SK-N-SH (cell line): ENCODE data around the gene JCHAIN. TPM values are rescaled to one million over a fixed set of nuclear protein-coding genes. Genes with fewer than 3 reads are reported as not detected.

ENCODE experiments used
- CTCF ChIA-PET: fragments of 300-600, 350-600 bp; formaldehyde crosslinking; extraction: SDS; loops from one replicate; lab custom pipeline; 2021; lab: Yijun Ruan, JAX
- POLR2A ChIA-PET: fragments of 350-600 bp; sonication (Branson Sonifier 250); formaldehyde crosslinking; extraction: SDS; loops from one replicate; lab custom pipeline; 2020; ENCODE audit warnings: antibody characterized with exemption, inconsistent platforms; lab: Yijun Ruan, JAX
- DNase-seq: peaks from one replicate; pipeline ENCODE4 v3.0.0; 2012
- H2AFZ ChIP-seq: fragments of 200-600 bp; sonication (generic); 2 replicates; pipeline ENCODE4 v1.8.1; 2016; ENCODE audit warnings: antibody characterized with exemption, mild to moderate bottlenecking, low read depth
- H3F3A ChIP-seq: fragments of 200-600 bp; sonication (generic); replicated peaks from 2 replicates; pipeline ENCODE3; 2016; ENCODE audit warnings: antibody characterized with exemption, mild to moderate bottlenecking; ENCODE audit not compliant: insufficient read depth
- H3K27ac ChIP-seq, 2 experiments: fragments of 200-500 bp in 1 of 2; fragments of 200-600 bp in 1 of 2; sonication (Bioruptor generic) in 1 of 2; sonication (generic), shearing (Covaris generic) in 1 of 2; 2 replicates each; pipeline versions ENCODE4 v1.5.1 to v1.6.1; 2014 to 2016; ENCODE audit warnings: low read depth in 2 of 2, inconsistent platforms in 1 of 2, low read length in 1 of 2, mild to moderate bottlenecking in 1 of 2, mixed read lengths in 1 of 2
- H3K27me3 ChIP-seq: fragments of 200-600 bp; sonication (generic), shearing (Covaris generic); 2 replicates; pipeline ENCODE4 v1.6.1; 2016; ENCODE audit warnings: mixed run types; ENCODE audit not compliant: insufficient read depth
- H3K36me3 ChIP-seq, 2 experiments: fragments of 200-500 bp in 1 of 2; fragments of 200-600 bp in 1 of 2; sonication (Bioruptor generic) in 1 of 2; sonication (generic) in 1 of 2; replicated peaks in 1 of 2; 2 replicates each; pipeline versions ENCODE3 to v1.5.1; 2014 to 2016; ENCODE audit warnings: low read length in 1 of 2, mild to moderate bottlenecking in 1 of 2; ENCODE audit not compliant: insufficient read depth in 2 of 2, control insufficient read depth in 1 of 2
- H3K4me1 ChIP-seq, 2 experiments: fragments of 200-500 bp in 1 of 2; fragments of 200-600 bp in 1 of 2; sonication (Bioruptor generic) in 1 of 2; sonication (generic), shearing (Covaris generic) in 1 of 2; 2 replicates each; pipeline versions ENCODE4 v1.5.1 to v1.6.1; 2014 to 2016; ENCODE audit warnings: low read depth in 1 of 2, low read length in 1 of 2, mixed run types in 1 of 2; ENCODE audit not compliant: insufficient read depth in 2 of 2, control insufficient read depth in 1 of 2
- H3K4me2 ChIP-seq: fragments of 200-600 bp; sonication (generic), shearing (Covaris generic); 2 replicates; pipeline ENCODE4 v1.6.1; 2017; ENCODE audit warnings: mixed run types
- H3K4me3 ChIP-seq, 2 experiments: fragments of 200-500 bp in 1 of 2; fragments of 200-600 bp in 1 of 2; sonication (Bioruptor generic) in 1 of 2; sonication (generic), shearing (Covaris generic) in 1 of 2; 2 replicates each; pipeline versions ENCODE4 v1.5.1 to v1.8.1; 2014 to 2016; ENCODE audit warnings: low read depth in 2 of 2, inconsistent platforms in 1 of 2, low read length in 1 of 2, mild to moderate bottlenecking in 1 of 2, mixed read lengths in 1 of 2, moderate library complexity in 1 of 2
- H3K79me2 ChIP-seq: fragments of 200-600 bp; sonication (generic); 2 replicates; pipeline ENCODE4 v1.8.1; 2017; ENCODE audit warnings: mild to moderate bottlenecking; ENCODE audit not compliant: insufficient read depth
- H3K9ac ChIP-seq: fragments of 200-600 bp; sonication (generic); 2 replicates; pipeline ENCODE4 v1.6.1; 2017; ENCODE audit warnings: mixed run types
- H3K9me2 ChIP-seq: fragments of 200-600 bp; sonication (generic); 2 replicates; pipeline ENCODE4 v1.6.1; 2017; ENCODE audit warnings: mixed run types
- H3K9me3 ChIP-seq: fragments of 200-600 bp; sonication (generic); 2 replicates; pipeline ENCODE4 v1.6.1; 2017; ENCODE audit warnings: mixed run types, mild to moderate bottlenecking, moderate library complexity
- H4K20me1 ChIP-seq: fragments of 200-600 bp; sonication (generic); 2 replicates; pipeline ENCODE4 v1.6.1; 2017; ENCODE audit warnings: mild to moderate bottlenecking, mixed run types; ENCODE audit not compliant: insufficient read depth
- CTCF ChIP-seq: fragments of 200-600 bp; sonication (generic); IDR thresholded peaks from 2 replicates; pipeline ENCODE4 v1.6.1; 2017; ENCODE audit warnings: antibody characterized with exemption, mild to moderate bottlenecking, moderate library complexity
- FOXJ3 ChIP-seq: sonication (generic); formaldehyde crosslinking; IDR thresholded peaks from 2 replicates; pipeline ENCODE4 v1.5.1; 2020; ENCODE audit warnings: mild to moderate bottlenecking, missing genetic modification reagents
- FOXM1 ChIP-seq: IDR thresholded peaks from 2 replicates; pipeline ENCODE4 v1.4.0; 2012; ENCODE audit warnings: low read depth, mild to moderate bottlenecking
- MXI1 ChIP-seq: IDR thresholded peaks from 2 replicates; pipeline ENCODE4 v1.6.1; 2012; ENCODE audit warnings: mild to moderate bottlenecking, low read depth, low read length, improper control_type of control experiment
- NFIC ChIP-seq: IDR thresholded peaks from 2 replicates; pipeline ENCODE4 v1.4.0; 2012; ENCODE audit warnings: borderline replicate concordance
- NRF1 ChIP-seq: IDR thresholded peaks from 2 replicates; pipeline ENCODE4 v1.6.1; 2012; ENCODE audit warnings: low read depth, mild to moderate bottlenecking, low read length
- PBX3 ChIP-seq: IDR thresholded peaks from 2 replicates; pipeline ENCODE4; 2012
- RAD21 ChIP-seq: IDR thresholded peaks from 2 replicates; pipeline ENCODE4 v1.6.1; 2012; ENCODE audit warnings: mild to moderate bottlenecking, low read length
- RXRA ChIP-seq: IDR thresholded peaks from 2 replicates; pipeline ENCODE4 v1.4.0; 2012; ENCODE audit warnings: low read depth, mild to moderate bottlenecking, borderline replicate concordance
- SIN3A ChIP-seq: IDR thresholded peaks from 2 replicates; pipeline ENCODE4 v1.6.1; 2012; ENCODE audit warnings: low read depth, mild to moderate bottlenecking, low read length, moderate library complexity, borderline replicate concordance
- TAF1 ChIP-seq: IDR thresholded peaks from 2 replicates; pipeline ENCODE4 v1.6.1; 2012; ENCODE audit warnings: low read depth, mild to moderate bottlenecking, low read length, moderate library complexity, borderline replicate concordance
- TCF12 ChIP-seq: IDR thresholded peaks from 2 replicates; pipeline ENCODE4 v1.4.0; 2012
- TEAD4 ChIP-seq: IDR thresholded peaks from 2 replicates; pipeline ENCODE4 v1.4.0; 2012; ENCODE audit warnings: mild to moderate bottlenecking, borderline replicate concordance; ENCODE audit not compliant: insufficient read depth
- YY1 ChIP-seq: IDR thresholded peaks from 2 replicates; pipeline ENCODE4 v1.4.0; 2012; ENCODE audit warnings: low read depth, mild to moderate bottlenecking
- WGBS: methylation state at CpG from one replicate; pipeline ENCODE4 v1.1.6; 2017; ENCODE audit warnings: low lambda C conversion rate; 5-methylcytosine and 5-hydroxymethylcytosine counted together
- polyA plus RNA-seq, 3 experiments: library from polyadenylated mRNA; depleted of rRNA; stranded (reverse); fragments of >200 nt; gene quantifications; 2 replicates each; pipeline ENCODE4 v1.2.3, GENCODE V29; 2012
- TF ChIP-seq, protein P1 (sequence below): IDR thresholded peaks from 2 replicates; pipeline ENCODE4 v1.4.0; 2012; ENCODE audit warnings: low read depth, borderline replicate concordance
- TF ChIP-seq, protein P2 (sequence below): fragments of 150-350 bp; IDR thresholded peaks from 2 replicates; pipeline ENCODE4 v1.6.1; 2017; ENCODE audit warnings: antibody characterized with exemption, low read length, low read depth, borderline replicate concordance

The JCHAIN gene
- polyA plus RNA-seq, 1 of the 3 experiments (the other 2 are of a cell fraction): 1.1 TPM

DNA sequence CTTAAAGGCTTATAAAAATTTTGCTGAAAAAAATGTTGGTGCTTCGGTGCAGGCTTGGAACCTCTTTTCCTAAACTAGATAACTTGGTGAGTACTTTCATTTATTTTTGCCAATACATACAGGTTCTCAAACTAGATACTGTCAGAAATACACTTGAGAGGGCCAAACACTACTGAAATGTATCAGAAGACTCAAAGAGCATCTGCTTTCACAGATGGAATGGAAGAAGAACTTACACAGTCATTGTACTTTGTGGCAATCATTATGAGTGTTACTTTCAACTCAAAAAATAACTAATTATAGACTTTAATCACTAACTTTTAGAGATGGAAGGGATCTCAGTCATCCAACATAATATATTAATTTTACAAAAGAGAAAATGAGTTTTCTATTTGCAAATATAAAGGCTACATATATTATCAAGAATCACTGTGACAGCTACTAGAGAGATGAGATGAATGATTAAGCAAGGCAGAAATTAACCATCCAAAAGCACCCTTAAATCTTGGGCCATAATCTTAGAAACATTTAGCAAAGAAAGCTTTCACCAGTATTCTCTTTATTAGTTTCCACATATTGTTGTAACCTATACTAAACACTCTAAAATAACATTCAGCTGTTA lies 36.7 kb downstream of the JCHAIN start:
- 12% methylated on average over 1 of the region's 1 CpG for WGBS
- Histone ChIP-seq H3K27ac (no peak overlapping the region), H3K4me3 (no peak overlapping the region), H3K4me2 (no peak overlapping the region), H3K27me3 (no peaks in the 10 kb centered on the region), H3F3A (peaks cover 14% of the 10 kb centered on the region), H3K9me2 (no peaks in the 10 kb centered on the region), H2AFZ (0 out of 2 replicates have a peak overlapping the region, but pooled peaks have one; percentile 4), H3K9ac (no peak overlapping the region), H3K4me1 (no peaks in the 10 kb centered on the region; a peak in 1 of 4 replicates), H3K36me3 (no peaks in the 10 kb centered on the region), H4K20me1 (no peaks in the 10 kb centered on the region), H3K9me3 (no peaks in the 10 kb centered on the region), H3K79me2 (no peaks in the 10 kb centered on the region)
- ChIA-PET CTCF (no interaction called here), POLR2A (no interaction called here)
- DNase-seq: no peak
- TF ChIP-seq YY1 (no peak), TEAD4 (no peak), FOXM1 (no peak), TCF12 (no peak), TAF1 (no peak), PBX3 (no peak), FOXJ3 (CRISPR knock-in tag) (no peak), SIN3A (no peak), NRF1 (no peak), MXI1 (no peak), RXRA (no peak), NFIC (no peak), RAD21 (no peak), CTCF (no peak)
- TF ChIP-seq, protein P1, sequence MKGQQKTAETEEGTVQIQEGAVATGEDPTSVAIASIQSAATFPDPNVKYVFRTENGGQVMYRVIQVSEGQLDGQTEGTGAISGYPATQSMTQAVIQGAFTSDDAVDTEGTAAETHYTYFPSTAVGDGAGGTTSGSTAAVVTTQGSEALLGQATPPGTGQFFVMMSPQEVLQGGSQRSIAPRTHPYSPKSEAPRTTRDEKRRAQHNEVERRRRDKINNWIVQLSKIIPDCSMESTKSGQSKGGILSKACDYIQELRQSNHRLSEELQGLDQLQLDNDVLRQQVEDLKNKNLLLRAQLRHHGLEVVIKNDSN: no peak
- TF ChIP-seq, protein P2, sequence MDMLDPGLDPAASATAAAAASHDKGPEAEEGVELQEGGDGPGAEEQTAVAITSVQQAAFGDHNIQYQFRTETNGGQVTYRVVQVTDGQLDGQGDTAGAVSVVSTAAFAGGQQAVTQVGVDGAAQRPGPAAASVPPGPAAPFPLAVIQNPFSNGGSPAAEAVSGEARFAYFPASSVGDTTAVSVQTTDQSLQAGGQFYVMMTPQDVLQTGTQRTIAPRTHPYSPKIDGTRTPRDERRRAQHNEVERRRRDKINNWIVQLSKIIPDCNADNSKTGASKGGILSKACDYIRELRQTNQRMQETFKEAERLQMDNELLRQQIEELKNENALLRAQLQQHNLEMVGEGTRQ: no peak
